ENCODE measurements around the gene ETFA.

ETFA gene

DNA sequence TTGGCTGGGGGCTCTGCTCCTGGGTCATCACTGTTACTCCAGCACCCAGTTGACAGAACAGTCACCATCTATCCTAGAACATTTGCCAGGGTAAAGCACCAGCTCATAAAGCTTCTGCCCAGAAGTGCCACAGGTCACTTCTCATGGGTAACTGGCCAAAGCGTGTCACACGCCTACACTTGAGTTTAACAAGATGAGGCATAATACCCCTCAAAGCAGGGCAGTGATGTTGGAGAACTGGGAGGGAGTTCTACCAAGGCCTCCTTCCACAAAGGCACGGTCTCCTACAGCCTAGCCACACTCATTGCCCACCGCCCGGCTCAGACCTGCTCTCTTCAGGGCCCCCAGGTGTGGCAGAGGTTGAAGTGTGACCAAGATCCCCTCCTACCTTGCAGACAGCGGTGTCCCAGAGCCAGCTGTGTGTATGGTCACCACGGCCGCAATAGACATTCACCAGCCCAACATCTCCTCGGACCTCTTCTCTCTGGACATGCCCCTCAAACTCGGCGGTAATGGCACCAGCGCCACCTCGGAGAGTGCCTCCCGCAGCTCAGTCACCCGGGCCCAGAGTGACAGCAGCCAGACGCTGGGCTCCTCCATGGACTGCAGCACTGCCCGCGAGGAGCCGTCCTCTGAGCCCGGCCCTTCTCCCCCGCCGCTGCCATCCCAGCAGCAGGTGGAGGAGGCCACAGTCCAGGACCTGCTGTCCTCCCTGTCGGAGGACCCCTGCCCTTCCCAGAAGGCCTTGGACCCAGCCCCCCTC is 107.7 kb downstream of the ETFA start:
- H3K4me1 ChIP-seq (ENCODE audit: control insufficient read depth, insufficient read depth, low read length) = no peaks in the 10 kb centered on the region
- no peak overlapping the region for H3K4me3 ChIP-seq (ENCODE audit: low read depth, low read length)
- no peaks in the 10 kb centered on the region for H3K27me3 ChIP-seq (ENCODE audit: control insufficient read depth, insufficient read depth, low read length)
- H3K36me3 ChIP-seq (ENCODE audit: control insufficient read depth, insufficient read depth, low read length) = peaks cover 2% of the 10 kb centered on the region
- H3K9ac ChIP-seq (ENCODE audit: low read depth, low read length) = no peak overlapping the region
- H3K9me3 ChIP-seq (ENCODE audit: control insufficient read depth, insufficient read depth, low read length) = no peaks in the 10 kb centered on the region

DNA sequence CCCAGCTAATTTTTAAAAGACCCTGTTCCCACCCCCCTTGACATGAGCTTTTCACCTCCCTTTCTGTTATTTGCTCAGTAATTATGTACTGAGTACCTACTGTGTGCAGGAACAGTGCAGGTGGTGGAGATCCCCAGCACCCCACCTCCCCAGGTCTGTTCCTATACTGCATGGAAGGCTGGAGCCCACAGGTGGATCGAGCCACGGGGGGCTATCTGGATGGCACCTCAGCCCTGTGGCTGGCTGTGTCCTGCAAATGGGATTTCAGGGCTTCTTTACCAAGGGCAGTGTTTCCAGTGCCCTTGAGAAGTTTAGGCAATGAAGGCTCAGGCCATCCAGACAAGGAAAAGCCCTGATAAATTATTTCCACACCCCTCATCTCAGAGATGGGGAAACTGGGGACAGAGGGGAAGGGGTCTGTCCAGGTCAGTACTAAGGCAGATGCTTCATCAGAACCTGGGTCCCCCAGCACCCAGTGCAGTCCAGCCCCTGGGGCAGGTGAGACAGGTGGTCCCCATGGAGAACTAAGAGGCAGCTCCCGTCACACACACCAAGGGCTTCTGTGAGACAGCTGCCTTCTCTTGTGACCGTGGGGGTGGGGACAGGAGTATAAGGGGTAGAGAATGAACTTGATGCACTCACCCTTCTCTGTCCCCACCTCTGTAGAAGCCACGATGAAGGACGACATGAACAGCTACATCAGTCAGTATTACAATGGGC is 109.6 kb downstream of the ETFA start:
- H3K4me3 ChIP-seq (ENCODE audit: low read depth, low read length) = no peak overlapping the region
- H3K9me3 ChIP-seq (ENCODE audit: control insufficient read depth, insufficient read depth, low read length) = no peaks in the 10 kb centered on the region
- H3K27me3 ChIP-seq (ENCODE audit: control insufficient read depth, insufficient read depth, low read length) = no peaks in the 10 kb centered on the region
- no peak overlapping the region for H3K9ac ChIP-seq (ENCODE audit: low read depth, low read length)
- no peaks in the 10 kb centered on the region for H3K4me1 ChIP-seq (ENCODE audit: control insufficient read depth, insufficient read depth, low read length)
- peaks cover 2% of the 10 kb centered on the region for H3K36me3 ChIP-seq (ENCODE audit: control insufficient read depth, insufficient read depth, low read length)

- Histone ChIP-seq H3K4me1 (ENCODE audit: control insufficient read depth, insufficient read depth, low read length) (no peaks in the 10 kb centered on the region), H3K9ac (ENCODE audit: low read depth, low read length) (no peak overlapping the region), H3K27me3 (ENCODE audit: control insufficient read depth, insufficient read depth, low read length) (no peaks in the 10 kb centered on the region), H3K4me3 (ENCODE audit: low read depth, low read length) (no peak overlapping the region), H3K36me3 (ENCODE audit: control insufficient read depth, insufficient read depth, low read length) (peaks cover 2% of the 10 kb centered on the region), H3K9me3 (ENCODE audit: control insufficient read depth, insufficient read depth, low read length) (no peaks in the 10 kb centered on the region)
These were observed 110.6 kb downstream of the ETFA start for GRCh38 chr15:76200641-76201105.

- no peaks in the 10 kb centered on the region for H3K9me3 ChIP-seq (ENCODE audit: control insufficient read depth, insufficient read depth, low read length)
These were observed 111.2 kb downstream of the ETFA start for GRCh38 chr15:76200083-76200465.

DNA sequence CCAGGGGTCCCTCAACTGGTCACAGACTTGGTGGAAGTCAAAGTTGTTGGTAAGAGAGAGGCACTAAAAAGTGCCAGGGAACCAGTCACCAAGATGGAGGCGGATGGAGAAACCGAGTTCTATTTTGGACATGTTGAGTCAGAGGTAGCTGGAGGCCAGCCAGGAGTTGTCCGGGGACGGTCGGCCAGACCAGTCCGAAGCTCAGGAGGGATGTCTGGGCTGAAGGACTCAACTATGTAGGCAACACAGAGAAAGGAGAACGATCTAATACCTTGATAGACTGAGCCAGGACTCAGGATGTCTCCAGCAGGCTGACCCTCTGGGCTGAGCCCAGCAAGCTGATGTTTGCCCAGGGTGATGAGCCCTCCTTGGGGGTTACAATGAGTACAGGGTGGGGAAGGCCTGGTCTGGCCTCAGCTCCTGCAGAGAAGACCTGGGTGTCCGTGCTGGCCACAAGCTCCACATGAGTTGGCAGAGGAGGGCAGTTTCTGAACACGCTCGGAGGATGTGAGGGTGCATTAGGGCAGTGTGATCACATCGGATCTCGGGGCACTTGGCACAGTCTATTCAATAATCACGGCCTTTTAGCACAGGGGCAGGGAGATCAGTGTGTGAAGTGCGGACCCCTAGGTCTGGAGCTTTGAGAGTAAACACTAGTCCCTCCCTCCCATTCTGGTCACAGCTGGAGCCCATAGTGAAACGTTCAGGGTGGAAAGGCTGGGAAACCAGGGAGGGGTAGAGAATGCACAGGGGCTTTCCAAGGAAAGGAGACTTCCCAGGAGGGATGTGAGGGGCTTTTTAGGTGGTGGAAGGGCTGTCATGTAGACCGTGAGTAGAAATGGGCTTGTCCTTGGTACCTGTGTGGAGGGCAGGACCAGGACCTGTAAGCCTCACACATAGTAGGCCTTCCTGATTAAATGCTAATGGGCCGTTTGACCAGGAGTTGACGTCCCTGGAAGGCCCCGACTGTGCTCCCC is 111.9 kb downstream of the ETFA start:
- Histone ChIP-seq H3K4me3 (ENCODE audit: low read depth, low read length) (no peak overlapping the region), H3K27me3 (ENCODE audit: control insufficient read depth, insufficient read depth, low read length) (no peaks in the 10 kb centered on the region), H3K9me3 (ENCODE audit: control insufficient read depth, insufficient read depth, low read length) (no peaks in the 10 kb centered on the region), H3K4me1 (ENCODE audit: control insufficient read depth, insufficient read depth, low read length) (no peaks in the 10 kb centered on the region), H3K36me3 (ENCODE audit: control insufficient read depth, insufficient read depth, low read length) (no peaks in the 10 kb centered on the region), H3K9ac (ENCODE audit: low read depth, low read length) (no peak overlapping the region)

More at GRCh38 chr15:76200083-76200465, 111.2 kb downstream of the ETFA start:
- H3K4me3 ChIP-seq (ENCODE audit: low read depth, low read length) = no peak overlapping the region
- no peak overlapping the region for H3K9ac ChIP-seq (ENCODE audit: low read depth, low read length)
- H3K27me3 ChIP-seq (ENCODE audit: control insufficient read depth, insufficient read depth, low read length) = no peaks in the 10 kb centered on the region
- H3K4me1 ChIP-seq (ENCODE audit: control insufficient read depth, insufficient read depth, low read length) = no peaks in the 10 kb centered on the region
- H3K36me3 ChIP-seq (ENCODE audit: control insufficient read depth, insufficient read depth, low read length) = peaks cover 2% of the 10 kb centered on the region

DNA sequence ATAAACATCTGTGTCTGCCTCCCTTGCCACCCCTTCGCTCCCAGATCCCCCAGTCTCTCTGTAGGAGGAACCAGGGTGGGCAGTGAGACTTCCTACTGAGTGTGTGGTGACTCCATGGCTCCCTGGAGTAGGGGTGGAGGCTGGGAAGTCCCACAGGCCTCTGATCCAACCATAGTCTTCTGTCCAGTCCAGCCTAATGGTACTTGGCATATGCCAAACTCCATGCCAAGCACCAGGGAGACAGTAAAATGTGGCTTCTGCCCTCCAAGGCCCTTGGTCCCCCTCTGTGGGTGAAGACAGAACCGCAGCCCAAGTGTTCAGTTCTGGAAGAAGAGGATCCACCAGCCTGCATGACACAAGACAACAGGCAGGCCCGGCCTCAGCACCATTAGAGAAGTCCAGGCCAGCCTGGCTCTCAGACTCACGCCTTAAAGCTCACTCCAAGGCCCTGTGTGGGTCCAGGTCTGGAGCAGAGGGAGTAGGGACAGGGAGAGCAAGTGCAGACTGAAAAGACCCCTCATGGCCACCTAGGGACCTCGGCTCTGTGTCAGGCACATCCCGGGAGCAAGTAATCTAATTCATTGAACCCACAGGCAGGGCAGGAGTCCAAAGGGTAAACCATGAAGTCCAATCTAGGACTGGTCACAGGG is 112.7 kb downstream of the ETFA start:
- Histone ChIP-seq H3K4me3 (ENCODE audit: low read depth, low read length) (no peak overlapping the region), H3K9ac (ENCODE audit: low read depth, low read length) (no peak overlapping the region), H3K4me1 (ENCODE audit: control insufficient read depth, insufficient read depth, low read length) (no peaks in the 10 kb centered on the region), H3K9me3 (ENCODE audit: control insufficient read depth, insufficient read depth, low read length) (no peaks in the 10 kb centered on the region), H3K36me3 (ENCODE audit: control insufficient read depth, insufficient read depth, low read length) (no peaks in the 10 kb centered on the region), H3K27me3 (ENCODE audit: control insufficient read depth, insufficient read depth, low read length) (no peaks in the 10 kb centered on the region)

- Histone ChIP-seq H3K36me3 (ENCODE audit: control insufficient read depth, insufficient read depth, low read length) (no peaks in the 10 kb centered on the region), H3K4me3 (ENCODE audit: low read depth, low read length) (no peak overlapping the region), H3K4me1 (ENCODE audit: control insufficient read depth, insufficient read depth, low read length) (no peaks in the 10 kb centered on the region), H3K27me3 (ENCODE audit: control insufficient read depth, insufficient read depth, low read length) (no peaks in the 10 kb centered on the region), H3K9ac (ENCODE audit: low read depth, low read length) (no peak overlapping the region), H3K9me3 (ENCODE audit: control insufficient read depth, insufficient read depth, low read length) (no peaks in the 10 kb centered on the region)
These were observed 113.4 kb downstream of the ETFA start for GRCh38 chr15:76197703-76198455.

DNA sequence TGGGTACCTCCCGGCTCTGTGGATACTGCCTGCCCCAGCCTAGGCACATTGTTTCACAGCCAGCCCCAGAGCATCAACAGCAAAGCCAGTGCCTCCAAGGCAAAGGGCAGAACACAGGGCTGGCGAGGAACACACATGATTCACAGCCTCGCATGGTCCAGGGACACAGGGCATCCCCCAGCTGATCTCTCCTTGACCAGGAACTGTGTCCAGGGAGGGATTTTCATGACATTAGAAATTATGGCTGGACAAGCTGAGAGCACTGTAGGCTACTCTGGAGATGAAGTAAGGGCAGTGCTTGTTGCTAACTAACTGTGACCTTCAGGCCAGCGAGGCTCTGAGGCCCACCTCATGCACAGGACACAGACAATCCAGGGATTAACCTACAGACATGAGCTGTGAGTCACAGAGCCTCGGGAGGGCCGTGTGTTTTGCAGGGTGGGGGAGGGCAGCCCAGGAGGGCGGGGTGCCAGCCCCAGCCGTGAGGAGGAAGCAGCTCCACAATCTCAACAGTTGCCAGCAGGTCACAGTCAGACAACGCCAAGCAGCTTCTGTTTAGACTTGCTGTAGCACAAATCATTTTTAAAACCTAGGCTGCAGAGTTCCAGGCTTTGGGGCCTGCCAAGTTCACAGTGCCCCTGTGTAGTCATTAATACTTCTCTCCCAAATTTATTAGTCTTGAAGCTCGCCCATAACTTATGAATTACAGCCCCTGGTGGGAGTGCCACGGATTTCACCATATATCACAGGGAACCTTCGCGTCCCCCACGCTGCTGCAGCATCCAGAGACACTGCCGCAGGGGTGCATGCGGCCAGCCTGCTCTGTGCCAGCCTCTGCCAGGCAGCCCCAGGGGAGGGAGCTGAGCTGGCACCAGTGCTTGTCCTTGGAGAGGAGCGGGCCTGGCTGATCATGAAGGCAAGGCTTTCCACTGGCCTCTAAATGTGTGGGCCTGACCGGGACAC is 114.7 kb downstream of the ETFA start:
- Histone ChIP-seq H3K27me3 (ENCODE audit: control insufficient read depth, insufficient read depth, low read length) (no peaks in the 10 kb centered on the region), H3K4me1 (ENCODE audit: control insufficient read depth, insufficient read depth, low read length) (no peaks in the 10 kb centered on the region), H3K9me3 (ENCODE audit: control insufficient read depth, insufficient read depth, low read length) (no peaks in the 10 kb centered on the region), H3K36me3 (ENCODE audit: control insufficient read depth, insufficient read depth, low read length) (no peaks in the 10 kb centered on the region), H3K4me3 (ENCODE audit: low read depth, low read length) (no peak overlapping the region), H3K9ac (ENCODE audit: low read depth, low read length) (no peak overlapping the region)

DNA sequence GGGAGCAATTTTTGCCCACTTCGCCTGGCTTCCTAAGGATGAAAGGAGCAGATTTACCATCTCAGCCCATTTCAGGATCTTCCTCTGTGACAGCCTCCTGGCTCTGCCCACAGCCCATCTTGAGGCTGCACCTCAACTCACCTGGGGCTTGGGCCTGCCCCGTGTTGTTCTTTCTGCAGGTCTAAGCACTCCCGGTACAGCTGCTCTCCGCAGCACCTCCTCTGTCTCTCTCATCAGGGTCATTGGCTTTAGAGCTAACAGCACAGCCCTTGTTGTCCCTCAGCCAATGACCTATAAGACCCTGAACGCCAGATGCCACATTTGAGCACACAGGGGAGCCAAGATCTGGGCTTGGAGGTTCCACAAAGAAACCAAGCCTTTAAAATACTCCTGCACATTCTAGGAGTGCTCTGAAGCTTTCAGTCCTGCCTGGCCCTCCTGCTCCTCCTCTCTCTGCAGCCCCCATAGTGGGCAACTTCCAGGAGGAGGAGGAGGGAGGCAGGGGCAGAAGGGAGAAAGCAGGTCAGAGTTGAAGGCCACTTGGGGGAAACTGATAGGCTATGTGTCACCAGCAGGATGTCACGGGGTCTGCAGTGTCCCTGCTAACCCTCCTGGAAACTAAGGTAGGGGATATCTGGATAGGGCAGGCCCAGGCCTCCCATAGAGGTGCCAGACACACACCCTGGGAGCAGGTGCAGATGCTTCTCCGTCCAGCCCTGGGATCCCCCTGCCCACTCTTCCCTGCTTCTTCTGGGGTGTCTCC is 115.6 kb downstream of the ETFA start:
- Histone ChIP-seq H3K9ac (ENCODE audit: low read depth, low read length) (no peak overlapping the region), H3K36me3 (ENCODE audit: control insufficient read depth, insufficient read depth, low read length) (no peaks in the 10 kb centered on the region), H3K27me3 (ENCODE audit: control insufficient read depth, insufficient read depth, low read length) (peaks cover 5% of the 10 kb centered on the region), H3K4me3 (ENCODE audit: low read depth, low read length) (no peak overlapping the region), H3K4me1 (ENCODE audit: control insufficient read depth, insufficient read depth, low read length) (no peaks in the 10 kb centered on the region), H3K9me3 (ENCODE audit: control insufficient read depth, insufficient read depth, low read length) (no peaks in the 10 kb centered on the region)
